Naive B cell (primary cell): Measurements from ENCODE around the gene APAF1. TPM values are rescaled to one million over a fixed set of nuclear protein-coding genes. Genes with fewer than 3 reads are reported as not detected.

Source experiments
- ATAC-seq, 2 donors: fragments of 150-1000 bp; cut with Tn5 transposase; 2 replicates each; pipeline ENCODE4 v1.10.0; 2021; ENCODE audit warnings: low read depth in 2 of 2, mild to moderate bottlenecking in 2 of 2, moderate library complexity in 2 of 2
- DNase-seq: peaks from one replicate; pipeline ENCODE4 v3.0.0; 2022
- H3K27ac Mint-ChIP-seq, 6 donors: one replicate each; pipeline ENCODE4 v1.8.0; 2020 to 2022; ENCODE audit warnings: mild to moderate bottlenecking in 6 of 6, mixed read lengths in 6 of 6, moderate library complexity in 5 of 6, inconsistent platforms in 2 of 6
- H3K27me3 Mint-ChIP-seq, 3 donors: one replicate each; pipeline ENCODE4 v1.8.0; 2021 to 2022; ENCODE audit warnings: mixed read lengths in 3 of 3, mild to moderate bottlenecking in 1 of 3
- H3K36me3 Mint-ChIP-seq, 2 donors: one replicate each; pipeline ENCODE4 v1.8.0; 2020 to 2022; ENCODE audit warnings: mixed read lengths in 2 of 2, inconsistent platforms in 1 of 2, mild to moderate bottlenecking in 1 of 2
- H3K4me1 Mint-ChIP-seq, 3 donors: one replicate each; pipeline ENCODE4 v1.8.0; 2020 to 2022; ENCODE audit warnings: mixed read lengths in 3 of 3, inconsistent platforms in 1 of 3, mild to moderate bottlenecking in 1 of 3, moderate library complexity in 1 of 3
- H3K4me3 Mint-ChIP-seq, 8 donors: one replicate each; pipeline ENCODE4 v1.8.0; 2020 to 2022; ENCODE audit warnings: mild to moderate bottlenecking in 8 of 8, mixed read lengths in 8 of 8, moderate library complexity in 8 of 8, inconsistent platforms in 2 of 8
- H3K9me3 Mint-ChIP-seq, 7 donors: one replicate each; pipeline ENCODE4 v1.8.0; 2020 to 2022; ENCODE audit warnings: mixed read lengths in 7 of 7, mild to moderate bottlenecking in 5 of 7, inconsistent platforms in 2 of 7, moderate library complexity in 1 of 7
- polyA plus RNA-seq, 6 donors: library from polyadenylated mRNA; unstranded; fragments of 300-500 nt; fragmentation: Illumina TruSeq; gene quantifications; one replicate each; pipeline ENCODE4 v1.2.3, GENCODE V29; 2021; ENCODE audit warnings: low read depth in 6 of 6

The APAF1 gene
- polyA plus RNA-seq, 6 donors from 2014 or later, result 5.8 to 13.9 (median 7.6) TPM

GRCh38 chr12:98678946-98679610 lies 34.0 kb downstream of the APAF1 start:
- Mint-ChIP-seq H3K36me3 (peaks cover 13 to 15% of the 10 kb centered on the region in 2 donors), H3K4me3 (no peak overlapping the region), H3K9me3 (no peaks in the 10 kb centered on the region), H3K4me1 (no peaks in the 10 kb centered on the region), H3K27me3 (no peaks in the 10 kb centered on the region), H3K27ac (no peak overlapping the region)
- no peak for ATAC-seq
- no peak for DNase-seq

DNA sequence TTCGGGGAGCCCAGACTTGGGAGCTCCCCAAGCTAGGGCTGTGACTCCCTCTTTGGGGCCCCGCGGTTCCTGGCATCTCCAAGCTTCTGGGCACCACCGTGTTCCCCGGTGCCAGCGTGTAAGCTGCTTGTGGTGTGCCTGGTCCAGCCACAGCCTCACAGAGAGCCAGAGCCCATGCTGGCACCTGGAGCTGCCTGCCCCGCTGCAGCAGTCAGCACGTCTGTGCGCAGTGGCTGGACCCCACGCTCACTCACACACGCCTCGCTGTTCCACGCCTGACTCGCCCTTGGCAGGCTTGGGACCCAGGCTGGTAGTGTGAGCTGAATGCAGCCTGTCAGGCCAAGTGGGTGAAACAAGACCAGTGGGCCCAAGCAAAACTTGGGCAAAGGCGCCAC lies 34.5 kb downstream of the APAF1 start:
- Mint-ChIP-seq H3K36me3 (peaks cover 13 to 20% of the 10 kb centered on the region in 2 donors), H3K9me3 (no peaks in the 10 kb centered on the region), H3K27me3 (no peaks in the 10 kb centered on the region), H3K4me1 (no peaks in the 10 kb centered on the region), H3K27ac (no peak overlapping the region), H3K4me3 (no peak overlapping the region)
- DNase-seq, result no peak
- ATAC-seq, result no peak

GRCh38 chr12:98684199-98684598 lies 39.1 kb downstream of the APAF1 start:
- Mint-ChIP-seq H3K27me3 (no peaks in the 10 kb centered on the region), H3K4me1 (peaks cover 0 to 3% (median 0%) of the 10 kb centered on the region in 3 donors), H3K36me3 (peaks cover 21 to 34% of the 10 kb centered on the region in 2 donors), H3K9me3 (no peaks in the 10 kb centered on the region), H3K27ac (peak overlapping the region in 1 of 6 donors; percentile 50), H3K4me3 (no peak overlapping the region)
- ATAC-seq, result no peak
- DNase-seq, result no peak

- H3K4me1 Mint-ChIP-seq, result peaks cover 0 to 6% (median 0%) of the 10 kb centered on the region in 3 donors
- peaks cover 33 to 50% of the 10 kb centered on the region in 2 donors for H3K36me3 Mint-ChIP-seq
- no peaks in the 10 kb centered on the region for H3K27me3 Mint-ChIP-seq
- no peak for ATAC-seq
- H3K4me3 Mint-ChIP-seq, result no peak overlapping the region
- H3K27ac Mint-ChIP-seq, result no peak overlapping the region
- H3K9me3 Mint-ChIP-seq, result no peaks in the 10 kb centered on the region
- DNase-seq, result no peak
These were observed 41.5 kb downstream of the APAF1 start for GRCh38 chr12:98686603-98687002.

- Mint-ChIP-seq H3K4me3 (no peak overlapping the region), H3K9me3 (peaks cover 0 to 3% (median 0%) of the 10 kb centered on the region in 7 donors), H3K27ac (peak overlapping the region in 3 of 6 donors; percentile 1 to 62 (median 53)), H3K27me3 (no peaks in the 10 kb centered on the region), H3K4me1 (peaks cover 0 to 11% (median 0%) of the 10 kb centered on the region in 3 donors), H3K36me3 (peaks cover 41 to 51% of the 10 kb centered on the region in 2 donors)
- no peak for ATAC-seq
- no peak for DNase-seq
These were observed 46.3 kb downstream of the APAF1 start for GRCh38 chr12:98691351-98691750.

DNA sequence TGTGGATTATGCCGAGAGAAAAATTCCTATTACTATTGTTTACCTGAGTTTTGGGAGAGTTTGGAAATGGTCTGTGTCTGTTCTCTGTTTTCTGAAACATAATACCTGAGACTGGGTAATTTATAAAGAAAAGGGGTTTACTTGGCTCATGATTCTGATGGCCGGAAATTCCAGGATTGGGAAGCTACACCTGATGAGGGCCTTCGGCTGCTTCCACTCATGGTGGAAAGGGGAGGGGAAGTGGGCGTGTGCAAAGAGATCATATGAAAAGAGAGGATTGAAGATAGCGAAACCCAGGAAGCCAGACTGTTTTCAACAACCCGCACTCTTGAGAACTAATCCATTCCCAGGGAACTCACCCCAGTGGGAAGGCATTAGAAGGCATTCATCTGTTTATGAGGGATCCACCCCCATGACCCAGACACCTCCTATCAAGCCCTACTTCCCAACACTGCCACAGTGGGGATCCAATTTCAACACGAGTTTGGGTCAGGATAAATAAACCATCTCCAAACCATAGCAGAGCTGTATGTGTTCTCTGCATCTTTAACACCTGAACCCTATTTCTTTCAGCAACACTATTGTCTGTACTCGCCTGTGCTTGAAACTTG lies 51.1 kb downstream of the APAF1 start:
- no peak for ATAC-seq
- Mint-ChIP-seq H3K9me3 (peaks cover 0 to 3% (median 0%) of the 10 kb centered on the region in 7 donors), H3K4me3 (no peak overlapping the region), H3K27me3 (no peaks in the 10 kb centered on the region), H3K36me3 (peaks cover 32 to 48% of the 10 kb centered on the region in 2 donors), H3K4me1 (peaks cover 4 to 6% (median 6%) of the 10 kb centered on the region in 3 donors), H3K27ac (peak overlapping the region in 2 of 6 donors; percentile 9 to 38)
- DNase-seq, result no peak

- no peak for ATAC-seq
- H3K27ac Mint-ChIP-seq, result peak overlapping the region in 2 of 6 donors; percentile 31 to 32
- DNase-seq, result no peak
These were observed 52.1 kb downstream of the APAF1 start for GRCh38 chr12:98697209-98697608.

GRCh38 chr12:98698603-98699463 lies 53.7 kb downstream of the APAF1 start:
- Mint-ChIP-seq H3K27ac (peak overlapping the region in 1 of 6 donors; percentile 52), H3K9me3 (peaks cover 0 to 3% (median 0%) of the 10 kb centered on the region in 7 donors), H3K4me3 (no peak overlapping the region), H3K4me1 (peaks cover 4 to 6% (median 6%) of the 10 kb centered on the region in 3 donors), H3K36me3 (peaks cover 15 to 34% of the 10 kb centered on the region in 2 donors), H3K27me3 (no peaks in the 10 kb centered on the region)
- ATAC-seq (peak; percentile 32 to 52), DNase-seq (no peak)

More at GRCh38 chr12:98697209-98697608, 52.1 kb downstream of the APAF1 start:
- H3K4me1 Mint-ChIP-seq, result peaks cover 4 to 6% (median 6%) of the 10 kb centered on the region in 3 donors
- H3K27me3 Mint-ChIP-seq, result no peaks in the 10 kb centered on the region
- peaks cover 23 to 42% of the 10 kb centered on the region in 2 donors for H3K36me3 Mint-ChIP-seq
- no peak overlapping the region for H3K4me3 Mint-ChIP-seq
- peaks cover 0 to 3% (median 0%) of the 10 kb centered on the region in 7 donors for H3K9me3 Mint-ChIP-seq

DNA sequence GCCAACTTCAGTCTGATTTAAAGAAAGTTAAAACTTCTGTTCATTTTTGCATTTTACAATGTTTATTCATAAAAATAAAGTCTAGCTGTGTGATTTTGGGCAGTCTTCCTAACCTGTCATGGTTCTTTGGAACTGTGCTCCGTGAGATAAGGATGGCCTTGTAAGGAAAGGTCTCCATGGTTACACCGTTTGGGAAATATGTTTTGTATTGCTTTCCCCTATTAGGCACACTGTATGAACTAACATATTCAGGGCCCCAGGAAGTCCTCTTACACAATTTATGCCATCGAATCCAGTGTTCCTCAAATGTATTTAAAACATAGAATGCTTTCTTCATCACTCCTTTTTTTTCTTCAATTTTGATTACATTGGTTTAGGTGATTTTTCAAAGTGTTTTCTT lies 54.5 kb downstream of the APAF1 start:
- Mint-ChIP-seq H3K4me3 (no peak overlapping the region), H3K27ac (no peak overlapping the region), H3K27me3 (no peaks in the 10 kb centered on the region), H3K9me3 (no peaks in the 10 kb centered on the region), H3K4me1 (peaks cover under 1 to 6% (median 4%) of the 10 kb centered on the region in 3 donors), H3K36me3 (peaks cover 15 to 30% of the 10 kb centered on the region in 2 donors)
- no peak for DNase-seq
- no peak for ATAC-seq

DNA sequence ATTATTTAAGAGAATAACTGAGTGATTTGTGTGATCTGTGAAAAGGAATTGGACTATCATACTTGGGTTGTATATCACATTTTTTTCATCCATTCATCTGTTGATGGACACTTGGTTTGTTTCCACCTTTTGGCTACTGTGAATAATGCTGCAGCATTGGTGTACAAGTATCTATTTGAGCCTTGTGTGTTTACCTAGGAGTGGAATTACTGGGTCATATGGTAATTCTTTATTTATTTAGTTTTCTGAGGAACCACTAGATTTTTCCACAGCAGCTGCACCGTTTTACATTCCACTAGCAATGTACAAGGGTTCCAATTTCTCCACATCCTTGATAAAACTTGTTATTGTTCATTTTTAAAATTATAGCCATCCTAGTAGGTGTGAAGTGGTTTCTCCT lies 56.1 kb downstream of the APAF1 start:
- H3K27ac Mint-ChIP-seq, result no peak overlapping the region
- DNase-seq (no peak), ATAC-seq (no peak)
- no peaks in the 10 kb centered on the region for H3K27me3 Mint-ChIP-seq
- H3K4me1 Mint-ChIP-seq, result peaks cover 0 to 6% (median 4%) of the 10 kb centered on the region in 3 donors
- H3K4me3 Mint-ChIP-seq, result no peak overlapping the region
- no peaks in the 10 kb centered on the region for H3K9me3 Mint-ChIP-seq
- H3K36me3 Mint-ChIP-seq, result peaks cover 15 to 22% of the 10 kb centered on the region in 2 donors

- DNase-seq (no peak), ATAC-seq (no peak)
- Mint-ChIP-seq H3K4me3 (no peak overlapping the region), H3K27me3 (no peaks in the 10 kb centered on the region), H3K27ac (peak overlapping the region in 1 of 6 donors; percentile 40), H3K4me1 (peaks cover 0 to 4% (median 0%) of the 10 kb centered on the region in 3 donors), H3K36me3 (peaks cover 29 to 44% of the 10 kb centered on the region in 2 donors), H3K9me3 (no peaks in the 10 kb centered on the region)
These were observed 63.9 kb downstream of the APAF1 start for GRCh38 chr12:98709022-98709421.

- Mint-ChIP-seq H3K27me3 (no peaks in the 10 kb centered on the region), H3K4me1 (peaks cover 5 to 9% (median 6%) of the 10 kb centered on the region in 3 donors), H3K9me3 (no peaks in the 10 kb centered on the region), H3K4me3 (no peak overlapping the region), H3K36me3 (peaks cover 39 to 54% of the 10 kb centered on the region in 2 donors), H3K27ac (peak overlapping the region in 2 of 6 donors; percentile 28 to 94)
- ATAC-seq (no peak), DNase-seq (no peak)
These were observed 69.3 kb downstream of the APAF1 start for GRCh38 chr12:98714426-98714825.
